Measurements from ENCODE around the gene POLD3.

POLD3 gene

GRCh38 chr11:74669211-74670160 lies 77.1 kb downstream of the POLD3 start:
- DNase-seq (ENCODE audit: extremely low spot score, insufficient read length, low read depth) (no peak), FAIRE-seq (no peak)

DNA sequence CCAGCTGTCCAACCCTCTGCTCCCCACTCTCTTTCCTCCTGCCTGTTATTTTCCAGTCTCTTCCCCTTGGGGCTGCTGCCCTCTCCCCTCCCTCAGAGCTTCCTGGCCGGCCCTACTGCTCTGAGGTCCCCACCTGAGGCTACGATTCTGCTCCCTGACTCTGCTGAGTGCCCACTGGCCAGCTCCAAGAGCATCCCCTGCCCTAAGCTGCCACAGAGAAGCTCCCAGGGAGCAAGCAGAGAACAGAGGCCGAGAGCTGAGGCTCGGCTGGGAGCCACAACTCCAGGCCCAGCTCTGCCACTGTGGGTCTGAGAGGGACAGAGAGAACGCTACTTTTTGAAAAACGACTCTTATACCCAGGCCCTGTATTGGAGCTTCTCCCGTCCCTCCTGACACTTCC lies 77.8 kb downstream of the POLD3 start:
- no peak for DNase-seq (ENCODE audit: extremely low spot score, insufficient read length, low read depth)
- FAIRE-seq: no peak

- DNase-seq (ENCODE audit: extremely low spot score, insufficient read length, low read depth) (no peak), FAIRE-seq (no peak)
Observed at GRCh38 chr11:74671520-74672196, 79.3 kb downstream of the POLD3 start.

DNA sequence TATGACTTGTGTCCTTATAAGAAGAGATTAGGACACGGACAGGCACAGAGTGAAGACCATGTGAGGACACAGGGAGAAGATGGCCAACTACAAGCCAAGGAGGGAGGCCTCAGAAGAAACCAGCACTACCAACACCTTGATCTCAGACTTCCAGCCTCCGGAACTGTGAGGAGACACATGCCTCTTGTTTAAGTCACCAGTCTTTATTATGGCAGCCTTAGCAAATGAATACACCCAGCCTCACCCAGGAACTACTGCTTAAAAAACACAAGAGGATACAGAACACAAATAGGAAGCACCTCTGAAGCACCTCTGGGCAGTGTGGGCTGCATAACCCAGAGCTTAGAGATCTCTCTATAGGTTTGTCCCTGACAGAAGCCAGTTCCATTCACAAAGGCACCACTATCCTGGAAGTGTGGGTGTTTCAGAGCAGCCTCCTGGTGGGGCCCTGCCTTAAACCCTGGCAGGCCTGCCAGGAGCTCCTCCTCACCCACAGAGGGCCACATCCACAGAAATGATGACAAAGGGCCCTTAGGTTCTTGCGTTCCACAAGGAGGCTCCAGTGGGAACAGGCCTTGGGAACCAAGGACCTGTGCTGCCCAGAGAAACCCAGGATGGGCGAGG lies 80.1 kb downstream of the POLD3 start:
- FAIRE-seq (no peak), DNase-seq (ENCODE audit: extremely low spot score, insufficient read length, low read depth) (no peak)

- DNase-seq (ENCODE audit: extremely low spot score, insufficient read length, low read depth) (no peak), FAIRE-seq (no peak)
Observed at GRCh38 chr11:74672956-74673692, 80.7 kb downstream of the POLD3 start.

DNA sequence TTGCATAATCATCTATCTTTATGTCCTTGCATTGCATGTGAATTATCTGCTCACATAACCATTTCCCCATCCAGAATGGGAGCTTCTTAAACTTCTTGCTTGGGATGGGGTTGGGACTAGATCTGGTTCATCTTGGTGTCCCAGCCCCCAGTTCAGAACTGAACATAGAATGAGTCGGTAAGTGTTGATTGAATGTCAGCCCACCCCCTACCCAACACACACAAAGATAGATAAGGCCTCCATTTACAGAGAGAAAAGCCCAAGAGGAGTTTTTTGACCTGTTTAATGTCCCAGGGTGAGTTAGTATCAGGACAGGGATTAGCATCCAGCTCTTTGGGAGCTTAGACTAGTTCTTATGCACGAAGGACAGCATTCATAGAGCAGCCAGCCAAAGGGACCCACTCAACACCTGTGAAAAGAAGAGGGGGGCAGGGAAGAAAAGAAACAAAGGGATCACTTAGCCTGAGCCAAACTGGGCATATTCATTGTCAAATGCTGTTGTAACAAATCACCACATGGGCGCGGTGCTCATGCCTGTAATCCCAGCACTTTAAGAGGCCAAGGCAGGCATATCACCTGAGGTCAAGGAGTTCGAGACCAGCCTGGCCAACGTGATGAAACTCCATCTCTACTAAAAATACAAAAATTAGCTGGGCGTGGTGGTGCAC lies 81.4 kb downstream of the POLD3 start:
- FAIRE-seq (no peak), DNase-seq (ENCODE audit: extremely low spot score, insufficient read length, low read depth) (no peak)

DNA sequence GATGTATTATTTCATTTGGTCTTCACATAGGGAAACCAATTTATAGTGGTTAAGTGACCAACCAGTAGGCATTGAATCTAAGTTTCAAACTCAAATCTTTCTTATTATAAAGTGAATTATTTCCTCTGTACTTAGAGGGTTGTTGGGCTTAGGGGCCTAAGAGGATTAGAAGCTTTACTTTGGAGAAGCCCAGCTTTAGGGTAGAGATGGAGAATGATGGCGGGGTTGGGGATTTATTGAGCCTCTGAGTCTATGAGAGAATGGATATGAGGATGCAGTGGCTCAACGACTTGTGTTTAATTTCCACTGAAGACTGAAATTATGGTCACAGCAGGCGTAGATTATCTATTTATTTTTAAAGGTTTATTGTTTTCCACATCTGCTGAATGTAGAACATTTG lies 83.4 kb downstream of the POLD3 start:
- DNase-seq (ENCODE audit: extremely low spot score, insufficient read length, low read depth): no peak

DNA sequence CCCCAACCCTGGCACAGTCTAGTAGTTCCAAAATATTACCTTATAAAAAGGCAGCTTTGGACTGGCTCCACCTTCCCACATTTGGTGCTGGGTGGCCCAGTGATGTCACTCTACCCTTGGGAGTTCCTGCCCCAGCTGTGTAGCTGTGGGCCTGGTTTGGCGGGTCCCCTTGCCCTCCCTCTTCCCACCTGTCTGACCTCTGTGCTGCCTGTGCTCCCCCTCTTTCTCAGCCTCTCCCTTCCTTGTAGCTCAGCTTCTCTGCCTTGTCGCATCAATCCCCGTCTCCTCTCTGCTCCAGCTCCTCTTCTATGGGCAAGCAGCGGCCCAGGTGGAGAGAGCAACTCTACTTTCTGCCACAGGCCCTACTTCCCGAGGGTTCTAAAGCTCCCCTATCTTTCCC lies 84.2 kb downstream of the POLD3 start:
- DNase-seq (ENCODE audit: extremely low spot score, insufficient read length, low read depth): no peak
- FAIRE-seq: no peak

More for the DNA sequence above, 83.4 kb downstream of the POLD3 start:
- FAIRE-seq: no peak

- FAIRE-seq (no peak), DNase-seq (ENCODE audit: extremely low spot score, insufficient read length, low read depth) (no peak)
Observed at GRCh38 chr11:74677131-74677530, 84.7 kb downstream of the POLD3 start.

GRCh38 chr11:74678041-74678440 lies 85.7 kb downstream of the POLD3 start:
- DNase-seq (ENCODE audit: extremely low spot score, insufficient read length, low read depth): no peak
- no peak for FAIRE-seq

- FAIRE-seq (no peak), DNase-seq (ENCODE audit: extremely low spot score, insufficient read length, low read depth) (no peak)
Observed at GRCh38 chr11:74678591-74679512, 86.5 kb downstream of the POLD3 start.

- FAIRE-seq (no peak), DNase-seq (ENCODE audit: extremely low spot score, insufficient read length, low read depth) (no peak)
Observed at GRCh38 chr11:74679513-74679865, 87.1 kb downstream of the POLD3 start.

DNA sequence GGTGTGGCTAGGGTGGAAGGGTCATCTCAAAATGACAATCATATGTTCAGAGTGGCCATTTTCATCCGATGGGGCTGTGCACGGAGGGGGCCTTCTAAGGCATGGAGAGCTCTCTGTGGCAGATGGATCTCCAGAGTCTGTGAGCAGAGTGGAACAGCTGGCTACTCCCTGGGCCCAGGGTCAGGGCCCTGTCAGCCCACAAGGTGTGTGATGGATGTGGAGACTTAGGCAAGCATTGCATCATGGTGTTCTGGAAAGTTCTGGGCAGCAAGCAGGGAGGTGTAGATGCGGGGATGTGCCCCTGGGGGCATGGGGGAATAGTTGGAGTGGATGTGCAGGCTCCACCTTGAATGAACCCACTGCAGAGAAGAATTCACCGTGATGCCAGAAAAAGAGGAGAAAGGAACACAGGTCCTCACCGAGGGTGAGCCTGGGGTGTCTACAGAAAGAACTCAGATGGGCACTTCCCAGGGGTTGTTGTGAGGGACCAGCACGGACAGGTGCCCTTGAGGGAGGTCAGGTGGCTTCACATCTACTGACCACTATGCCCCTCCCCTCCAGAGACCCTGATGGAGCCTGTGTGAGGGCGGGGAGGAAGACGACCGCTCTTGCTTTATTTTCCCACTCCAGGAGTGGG lies 87.8 kb downstream of the POLD3 start:
- FAIRE-seq (no peak), DNase-seq (ENCODE audit: extremely low spot score, insufficient read length, low read depth) (no peak)

- DNase-seq (ENCODE audit: extremely low spot score, insufficient read length, low read depth) (no peak), FAIRE-seq (no peak)
Observed at GRCh38 chr11:74680703-74681531, 88.5 kb downstream of the POLD3 start.

DNA sequence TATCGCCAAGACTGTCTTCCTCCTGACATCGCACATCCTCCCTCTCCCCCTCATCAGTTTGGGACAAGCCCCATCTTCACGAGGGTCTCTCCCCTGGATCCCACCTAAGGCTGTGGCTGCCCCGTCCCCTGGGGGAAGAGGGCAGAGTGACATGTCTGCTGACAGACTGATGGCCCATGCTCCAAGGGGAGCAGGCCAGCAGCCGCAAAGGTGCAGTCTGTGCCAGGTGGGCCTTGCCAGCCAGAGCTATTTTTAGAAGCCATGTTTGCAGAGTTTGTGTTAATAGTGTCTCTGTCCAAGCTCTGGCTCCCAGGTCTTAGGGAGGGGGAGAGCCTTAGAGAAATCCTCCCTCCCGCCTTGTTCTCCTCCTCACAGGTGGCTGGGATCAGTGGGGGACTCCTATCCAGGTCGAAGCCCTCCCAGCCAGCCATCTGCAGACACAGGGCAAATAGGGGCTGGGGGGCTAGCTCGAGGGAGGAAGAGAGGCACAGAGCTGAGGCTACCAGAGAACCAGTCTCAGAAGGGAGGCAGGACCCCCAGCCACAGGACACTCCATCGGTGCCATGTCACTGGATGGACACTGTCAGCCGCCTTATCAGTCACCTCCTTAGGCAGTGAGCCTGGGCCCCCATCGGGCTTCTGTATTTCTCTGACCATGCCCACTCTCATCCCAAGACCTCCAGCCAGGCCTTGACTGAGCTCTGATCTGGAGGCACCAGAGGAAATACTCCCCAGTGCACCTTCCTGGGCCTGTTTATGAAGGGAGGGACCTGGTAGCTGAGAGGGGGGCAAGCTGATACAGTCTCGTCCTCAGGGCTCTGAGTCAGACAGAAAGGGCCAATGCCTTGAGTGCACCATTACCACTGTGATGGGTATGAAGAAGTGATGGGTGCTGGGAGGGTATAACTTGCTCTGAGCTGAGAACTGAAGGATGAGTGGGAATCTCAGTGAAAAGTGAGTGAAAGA lies 89.6 kb downstream of the POLD3 start:
- DNase-seq (ENCODE audit: extremely low spot score, insufficient read length, low read depth): no peak
- FAIRE-seq: no peak

DNA sequence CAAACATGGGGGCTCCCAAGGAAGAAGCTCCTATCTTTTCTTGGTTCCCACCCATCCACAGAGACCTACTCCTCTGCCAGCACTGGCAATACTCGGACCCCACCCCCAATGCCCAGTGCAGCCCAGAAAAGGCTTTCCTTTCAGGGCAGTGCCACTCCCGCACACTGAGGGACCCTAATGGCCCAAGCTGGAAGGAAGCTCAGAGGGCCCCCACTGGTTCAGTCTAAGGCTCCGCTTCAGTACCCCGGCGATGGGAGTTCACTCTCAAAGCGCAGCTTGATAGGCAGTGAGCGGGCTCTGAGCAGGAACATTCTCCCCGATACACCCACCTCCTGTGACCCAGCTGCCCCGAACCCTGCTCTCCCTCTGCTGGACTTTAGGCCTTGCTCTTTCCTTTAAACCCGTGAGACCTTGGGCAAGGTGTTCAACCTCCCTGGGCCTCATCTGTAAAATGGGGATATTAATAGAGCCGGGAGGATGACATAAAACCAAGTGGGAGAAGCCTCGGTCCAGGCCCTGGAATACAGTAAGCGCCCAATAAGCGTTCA lies 90.4 kb downstream of the POLD3 start:
- no peak for FAIRE-seq
- no peak for DNase-seq (ENCODE audit: extremely low spot score, insufficient read length, low read depth)

Measured in GM18507 (cell line).